Hematopoietic multipotent progenitor cell (in vitro differentiated cells): ENCODE results near the gene PTK6. TPM values are rescaled to one million over a fixed set of nuclear protein-coding genes. Genes with fewer than 3 reads are reported as not detected.
A peak's percentile ranks its signal among the peaks of the same experiment; 100 is the strongest.

Experiments
- DNase-seq, 3 donors: peaks; one replicate each; pipeline ENCODE4 v3.0.0-alpha.2; 2011 to 2015; ENCODE audit warnings: low read depth in 2 of 3, low spot score in 2 of 3
- total RNA-seq: library from RNA; depleted of rRNA; stranded (reverse); fragments of >200 nt; gene quantifications from one replicate; pipeline ENCODE4 v1.2.3, GENCODE V29; 2012

PTK6 gene
- total RNA-seq, 1 donor: under 0.01 TPM

DNA sequence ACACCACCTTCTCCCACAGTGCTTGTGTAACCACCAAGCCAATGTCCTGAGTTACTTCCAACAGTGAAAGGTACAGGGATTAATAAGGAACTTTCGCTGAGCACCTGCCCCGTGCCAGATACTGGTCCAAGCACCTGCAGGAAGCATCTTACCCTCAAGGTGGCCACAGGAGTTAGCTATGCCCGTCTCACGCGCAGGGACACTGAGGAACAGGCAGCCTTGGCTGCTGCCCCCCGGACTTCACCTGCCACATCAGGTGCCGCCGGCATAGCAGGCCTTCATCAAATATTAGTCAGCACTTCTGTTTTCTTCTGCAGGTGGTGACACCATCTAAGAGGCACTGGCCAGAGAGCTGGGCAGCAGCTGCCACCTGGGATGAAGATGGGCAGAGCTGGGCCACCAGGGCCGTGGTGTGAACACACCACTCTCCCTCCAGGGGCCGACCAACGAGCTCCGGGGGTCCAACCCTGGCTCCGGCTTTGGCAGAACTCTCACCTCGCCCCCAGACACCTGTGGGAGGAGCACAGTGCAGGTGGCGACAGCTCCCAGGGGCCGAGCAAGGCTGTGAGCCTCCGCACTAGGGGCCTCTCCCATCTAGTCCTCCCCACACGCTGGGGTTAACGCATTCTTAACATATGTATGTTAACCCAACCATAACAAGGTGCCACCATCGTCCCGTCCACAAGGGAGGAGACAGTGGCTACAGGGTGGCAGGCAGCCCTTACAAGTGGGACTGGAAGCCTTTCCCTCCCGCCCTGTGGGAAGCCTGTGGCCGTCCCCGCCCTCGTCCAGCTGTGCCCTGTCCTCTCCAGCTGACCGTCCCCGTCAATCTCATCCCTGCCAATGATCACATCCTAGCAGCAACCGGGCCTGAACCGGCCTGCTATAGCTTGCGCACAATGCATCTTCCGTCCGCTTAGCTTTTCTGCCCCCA is 19.5 kb downstream of the PTK6 start:
- DNase-seq: no peak

DNA sequence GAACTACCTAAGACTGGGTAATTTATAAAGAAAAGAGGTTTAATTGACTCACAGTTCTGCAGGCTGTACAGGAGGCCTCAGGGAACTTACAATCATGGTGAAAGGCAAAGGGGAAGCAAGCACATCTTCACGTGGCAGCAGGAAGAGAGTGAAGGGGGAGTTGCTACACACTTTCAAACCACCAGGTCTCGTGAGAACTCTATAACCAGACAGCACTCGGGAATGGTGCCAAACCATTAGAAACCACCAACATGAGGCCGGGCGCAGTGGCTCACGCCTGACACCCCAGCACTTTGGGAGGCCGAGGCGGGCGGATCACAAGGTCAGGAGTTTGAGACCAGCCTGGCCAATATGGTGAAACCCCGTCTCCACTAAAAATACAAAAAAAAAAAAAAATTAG is 22.7 kb downstream of the PTK6 start:
- peak in 1 of 3 donors; percentile 67 for DNase-seq

DNA sequence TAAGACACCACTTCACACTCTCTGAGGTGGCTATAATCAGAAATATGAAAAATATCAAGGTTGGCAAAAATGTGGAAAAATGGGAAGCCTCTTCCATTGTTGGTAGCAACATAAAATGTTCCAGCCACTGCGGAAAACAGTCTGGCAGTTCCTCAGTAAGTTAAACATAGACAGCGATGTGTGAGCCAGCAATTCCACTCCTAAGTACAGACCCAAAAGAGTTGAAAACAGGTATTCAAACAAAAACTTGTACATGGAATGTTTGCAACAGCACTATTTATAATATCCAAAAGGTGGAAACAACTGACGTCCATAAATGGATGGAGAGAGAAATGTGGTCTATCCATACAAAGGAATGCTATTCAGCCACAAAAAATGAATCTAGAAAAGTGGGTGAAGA is 24.0 kb downstream of the PTK6 start:
- DNase-seq: no peak

DNA sequence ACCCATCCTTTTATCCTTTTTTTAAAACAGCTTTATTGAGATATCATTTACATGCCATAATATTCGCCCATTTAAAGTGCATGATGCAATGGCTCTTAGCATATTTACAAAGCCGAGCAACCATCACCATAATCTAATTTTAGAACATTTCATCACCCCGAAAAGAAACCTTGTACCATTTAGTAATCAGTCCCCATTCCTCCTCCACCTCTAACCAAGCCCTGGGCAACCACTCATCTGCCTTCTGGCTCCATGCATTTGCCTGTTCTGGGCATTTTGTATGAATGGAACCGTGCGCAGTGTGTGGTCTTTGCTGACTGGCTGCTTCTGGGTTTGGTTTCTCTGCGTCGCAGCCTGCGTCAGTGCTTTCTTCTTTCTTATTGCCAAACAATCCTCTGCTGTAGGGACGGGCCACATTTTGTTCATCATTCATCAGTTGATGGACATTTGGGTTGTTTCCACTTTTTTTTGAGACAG is 28.1 kb downstream of the PTK6 start:
- no peak for DNase-seq

DNA sequence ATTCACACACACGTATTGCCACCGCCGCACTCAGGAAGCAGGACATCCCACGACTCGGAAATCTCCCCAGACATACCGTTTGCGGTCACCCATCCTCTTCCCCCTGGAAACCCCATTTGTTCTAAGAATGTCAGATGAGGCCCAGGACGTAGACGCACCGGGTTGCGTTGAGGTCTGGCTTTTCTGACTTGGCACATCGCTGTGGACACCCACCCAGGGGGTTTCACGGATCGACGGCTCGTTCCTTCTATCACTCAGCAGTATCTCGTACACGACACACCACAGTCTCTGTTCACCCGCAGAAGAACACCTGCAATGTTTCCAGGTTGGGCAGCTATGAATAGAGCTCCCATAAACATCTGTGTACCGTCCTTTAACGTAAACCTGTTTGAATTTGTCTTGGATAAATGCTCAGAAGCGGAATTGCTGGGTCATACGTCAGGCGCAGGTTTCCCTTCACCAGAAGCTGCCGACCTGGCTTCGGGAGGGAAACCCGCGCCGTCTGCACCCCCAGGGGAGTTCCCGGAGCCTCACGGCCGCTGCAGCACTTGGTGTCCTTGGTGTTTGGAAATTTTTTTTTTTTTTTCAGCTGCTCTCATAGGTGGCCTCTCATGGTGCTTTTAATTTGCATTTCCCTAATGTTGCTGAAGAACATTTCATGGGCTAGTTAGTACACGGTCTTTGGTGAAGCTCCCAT is 29.0 kb downstream of the PTK6 start:
- no peak for DNase-seq

DNA sequence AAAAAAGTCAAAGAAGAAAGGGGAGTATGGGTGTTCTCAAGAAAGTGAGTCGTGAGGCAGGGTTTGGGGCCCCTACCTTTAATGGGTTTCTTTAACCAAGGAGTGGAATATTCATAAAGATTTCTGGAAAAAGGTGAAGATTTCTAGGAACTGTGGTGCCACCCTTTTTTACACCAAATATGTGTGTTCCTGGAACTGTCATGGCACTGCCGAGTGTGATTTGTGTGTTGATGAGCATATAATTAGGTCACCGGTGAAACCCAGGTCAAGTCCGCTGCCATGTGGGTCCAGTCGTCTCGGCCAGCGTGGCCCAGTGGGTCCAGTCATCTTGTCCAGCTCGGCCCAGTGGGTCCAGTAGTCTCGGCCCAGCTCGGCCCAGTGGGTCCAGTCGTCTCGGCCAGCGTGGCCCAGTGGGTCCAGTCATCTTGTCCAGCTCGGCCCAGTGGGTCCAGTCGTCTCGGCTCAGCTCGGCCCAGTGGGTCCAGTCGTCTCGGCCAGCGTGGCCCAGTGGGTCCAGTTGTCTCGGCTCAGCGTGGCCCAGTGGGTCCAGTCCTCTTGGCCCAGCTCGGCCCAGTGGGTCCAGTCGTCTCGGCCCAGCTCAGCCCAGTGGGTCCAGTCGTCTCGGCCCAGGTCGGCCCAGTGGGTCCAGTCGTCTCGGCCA is 30.0 kb downstream of the PTK6 start:
- DNase-seq: no peak

DNA sequence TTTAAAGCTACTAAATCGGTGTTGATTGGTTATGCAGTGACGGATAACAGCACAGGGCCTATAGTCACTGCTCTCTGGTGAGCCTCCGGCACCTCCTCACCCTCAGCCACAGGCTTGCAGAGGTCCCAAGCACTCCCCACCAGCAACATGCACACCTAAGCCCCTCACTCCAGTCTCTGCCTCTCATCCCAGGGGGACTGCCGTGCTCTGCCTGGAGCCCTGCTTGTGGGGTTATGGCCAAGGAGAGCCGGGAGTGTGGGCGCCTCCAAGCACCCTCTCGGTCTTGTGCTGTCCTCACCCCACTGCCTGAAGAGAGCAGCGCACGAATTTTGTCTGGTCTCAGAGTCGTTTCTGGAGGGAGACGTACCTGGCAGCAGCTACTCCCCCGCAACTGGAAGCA is 31.5 kb downstream of the PTK6 start:
- no peak for DNase-seq

DNA sequence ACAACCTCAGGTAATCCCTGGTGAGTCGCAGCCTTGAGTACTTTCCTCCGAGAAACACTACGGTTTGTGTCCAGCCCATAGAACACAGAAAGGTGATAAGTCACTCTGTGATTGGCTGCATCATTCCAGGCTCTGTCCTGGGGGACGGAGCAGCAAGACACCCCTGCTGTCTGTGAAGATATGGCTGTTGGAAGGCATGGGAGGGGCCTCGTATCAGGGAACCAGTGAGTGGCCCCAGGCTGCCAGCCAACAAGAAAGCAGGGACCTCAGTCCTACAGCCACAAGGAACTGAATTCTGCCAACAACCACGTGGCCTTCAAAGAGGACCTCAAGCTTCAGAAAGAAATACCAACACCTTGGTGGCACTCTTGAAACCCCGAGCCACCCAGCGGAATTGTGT is 31.9 kb downstream of the PTK6 start:
- no peak for DNase-seq

DNA sequence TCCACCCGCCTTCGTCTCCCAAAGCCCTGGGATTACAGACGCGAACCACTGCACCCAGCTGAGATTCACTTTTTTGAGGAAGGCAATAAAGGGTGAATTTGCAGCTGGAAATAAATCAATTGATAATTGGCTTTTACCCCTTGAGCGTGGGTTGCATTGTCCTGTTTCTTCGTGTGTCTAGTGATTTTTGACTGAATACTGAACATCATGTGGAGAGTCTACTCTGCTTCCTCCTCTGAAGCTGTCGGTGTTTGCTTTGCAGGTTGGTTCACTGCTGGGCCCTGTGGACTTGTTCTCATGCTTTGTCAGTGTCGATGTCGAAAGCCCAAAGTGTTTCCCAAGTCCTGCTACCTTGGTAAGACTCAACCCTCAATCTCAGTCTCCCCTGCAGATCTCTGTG is 32.5 kb downstream of the PTK6 start:
- DNase-seq: no peak

DNA sequence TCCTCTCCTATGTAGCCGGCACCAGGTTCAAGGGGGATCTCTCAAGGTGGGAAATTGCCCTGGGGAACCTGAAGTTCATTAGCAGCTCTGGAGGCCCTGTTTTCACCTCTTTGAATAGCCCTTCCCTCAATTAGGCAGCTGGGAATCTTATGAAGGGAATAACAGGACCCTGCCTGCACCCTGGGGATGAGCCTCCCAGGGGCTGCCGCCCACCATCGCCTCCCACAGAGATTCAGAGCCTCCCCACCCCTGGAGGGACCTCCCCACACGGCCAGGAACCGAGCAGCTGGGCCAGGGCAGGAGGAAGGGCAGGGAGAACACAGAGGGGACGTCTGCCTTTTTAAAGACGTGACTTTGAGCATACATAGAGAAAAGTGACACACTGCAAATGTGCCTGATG is 33.7 kb downstream of the PTK6 start:
- DNase-seq: no peak

DNA sequence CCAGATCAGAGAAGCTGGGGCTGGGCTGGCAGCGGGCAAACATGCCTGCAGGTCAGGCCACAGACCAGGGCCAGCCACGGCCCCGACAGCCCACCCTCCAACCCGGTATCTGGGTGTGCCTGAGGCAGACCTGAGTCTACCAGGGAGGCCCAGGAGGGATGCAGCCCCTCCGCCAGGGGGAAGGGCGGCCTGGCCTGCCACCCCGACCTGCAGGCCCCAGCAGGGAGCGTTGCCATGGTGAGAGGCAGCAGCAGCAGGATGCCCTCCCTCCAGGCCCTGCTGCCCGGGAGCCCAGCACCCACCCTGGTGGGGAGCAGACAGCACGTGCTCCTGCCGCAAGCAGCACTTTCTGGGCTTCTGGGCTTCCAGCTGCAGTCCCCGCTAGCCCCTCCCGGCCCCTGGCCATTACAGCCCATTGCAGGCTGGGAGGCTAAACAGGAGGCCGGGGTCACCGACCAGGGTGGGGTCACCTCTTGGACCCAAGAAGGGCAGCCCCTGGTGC is 34.5 kb downstream of the PTK6 start:
- DNase-seq: no peak

DNA sequence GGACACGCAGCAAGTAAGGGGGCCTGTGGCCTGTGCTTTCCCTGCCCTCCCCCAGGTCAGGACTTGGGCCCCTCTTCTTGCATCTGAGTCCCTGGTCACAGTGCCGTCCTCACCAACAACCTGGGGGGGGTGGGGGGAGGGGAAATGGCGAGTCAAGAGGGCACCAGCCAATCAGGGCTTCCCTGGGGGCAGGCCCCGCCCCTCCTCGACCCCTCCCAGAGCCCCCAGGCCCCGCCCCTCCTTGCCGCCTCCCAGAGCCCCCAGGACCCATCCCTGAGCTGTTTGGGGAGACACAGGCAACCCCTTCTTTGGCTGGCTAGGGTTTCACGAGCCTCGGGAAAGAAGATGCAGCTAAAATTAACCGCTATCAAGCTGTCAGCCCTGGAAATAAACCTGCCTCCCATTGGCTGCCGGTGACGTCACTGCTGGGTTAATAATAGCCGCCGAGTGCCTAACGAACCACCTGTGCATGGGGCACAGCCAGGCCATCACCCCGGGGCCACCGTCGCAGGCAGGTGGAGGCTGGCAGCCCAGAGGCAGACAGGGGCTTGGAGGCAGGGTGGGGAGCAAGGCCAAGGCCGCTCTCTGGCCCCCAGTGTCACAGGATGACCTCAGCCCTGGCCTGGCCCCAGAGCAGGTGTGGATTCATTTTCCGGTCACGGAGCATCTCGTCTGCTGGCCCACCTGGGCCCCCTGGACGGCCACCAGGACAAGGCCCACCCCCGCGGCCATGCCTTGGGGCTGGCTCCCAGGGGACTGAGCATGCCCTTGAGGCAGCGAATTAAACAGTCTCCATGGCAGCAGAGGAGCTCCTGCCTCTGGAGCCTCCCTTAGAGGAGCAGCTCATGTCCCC is 35.1 kb downstream of the PTK6 start:
- no peak for DNase-seq

DNA sequence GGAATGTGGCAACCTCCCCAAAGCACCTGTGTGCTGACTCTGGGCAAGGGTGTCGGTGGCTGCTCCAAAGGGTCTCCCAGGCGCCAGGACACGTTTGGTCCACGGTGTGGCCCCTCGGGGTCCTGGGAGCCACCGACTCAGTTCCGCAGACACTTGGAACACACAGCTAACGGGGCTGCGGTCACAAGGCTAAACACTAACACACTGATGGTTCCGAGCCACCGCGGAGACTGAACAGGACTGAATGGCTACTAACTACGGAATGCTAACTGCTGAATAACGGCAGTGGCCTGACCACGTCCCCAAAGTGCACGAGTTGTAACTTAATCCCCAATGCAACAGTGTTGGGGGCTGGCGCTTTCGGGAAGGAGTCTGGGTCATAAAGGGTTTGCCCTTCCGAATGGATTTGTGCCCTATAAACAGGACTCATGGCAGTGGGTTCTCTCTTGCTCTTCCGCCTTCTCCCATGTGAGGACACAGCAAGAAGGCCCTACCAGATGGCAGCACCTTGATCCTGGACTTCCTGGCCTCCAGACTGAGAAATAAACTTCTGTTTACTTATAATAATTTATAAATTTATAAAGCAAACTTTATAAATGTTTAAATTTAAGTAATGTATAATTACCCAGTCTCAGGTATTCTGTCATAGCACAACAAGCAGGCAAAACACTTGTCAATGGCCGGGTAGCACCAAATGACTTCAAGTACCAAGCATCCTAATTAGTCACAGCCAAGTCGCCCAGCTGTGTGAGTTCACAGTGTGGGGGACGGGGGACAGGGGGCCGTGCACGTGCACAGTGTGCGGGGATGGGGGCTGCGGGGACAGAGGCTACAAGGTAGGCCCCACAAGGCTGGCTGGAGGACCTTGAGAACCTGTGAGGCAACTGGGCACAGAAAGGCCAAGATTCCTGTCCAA is 36.0 kb downstream of the PTK6 start:
- DNase-seq: no peak

DNA sequence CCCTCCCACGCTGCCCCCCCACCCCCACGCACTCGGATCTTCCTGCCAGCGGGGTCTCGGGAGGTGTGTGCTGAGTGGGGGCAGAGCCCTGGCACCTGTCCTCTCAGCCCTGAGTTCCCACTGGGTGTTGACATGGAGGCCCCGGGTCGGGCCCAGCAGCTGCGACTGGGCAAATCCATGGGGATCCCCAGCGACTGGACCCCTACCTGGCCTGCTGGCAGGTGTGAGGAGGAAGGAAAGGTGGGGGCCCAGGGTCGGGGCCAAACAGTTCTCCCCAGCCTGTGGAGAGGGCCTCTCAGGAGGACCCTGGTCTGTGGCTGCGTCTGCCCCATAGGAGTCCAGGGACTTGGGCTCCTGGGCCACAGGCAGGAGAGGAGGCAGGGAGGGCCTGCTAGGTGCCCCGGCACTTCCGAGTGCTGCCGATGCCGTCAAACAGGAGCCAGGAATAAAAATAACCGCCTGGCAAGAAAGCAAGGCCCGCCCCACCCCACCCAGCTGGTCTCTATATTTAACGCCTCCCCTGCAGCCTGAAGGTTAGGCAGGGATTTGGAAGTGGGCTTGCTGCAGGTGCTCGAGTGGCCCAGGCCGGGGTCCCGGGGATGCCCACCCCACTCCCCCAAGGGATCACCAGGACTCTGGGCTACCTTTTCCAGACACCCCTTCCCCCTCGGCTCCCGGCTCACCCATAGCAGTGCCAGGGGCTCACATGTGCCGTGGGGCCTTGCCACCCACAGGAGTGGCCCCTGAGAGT is 36.9 kb downstream of the PTK6 start:
- DNase-seq: no peak

DNA sequence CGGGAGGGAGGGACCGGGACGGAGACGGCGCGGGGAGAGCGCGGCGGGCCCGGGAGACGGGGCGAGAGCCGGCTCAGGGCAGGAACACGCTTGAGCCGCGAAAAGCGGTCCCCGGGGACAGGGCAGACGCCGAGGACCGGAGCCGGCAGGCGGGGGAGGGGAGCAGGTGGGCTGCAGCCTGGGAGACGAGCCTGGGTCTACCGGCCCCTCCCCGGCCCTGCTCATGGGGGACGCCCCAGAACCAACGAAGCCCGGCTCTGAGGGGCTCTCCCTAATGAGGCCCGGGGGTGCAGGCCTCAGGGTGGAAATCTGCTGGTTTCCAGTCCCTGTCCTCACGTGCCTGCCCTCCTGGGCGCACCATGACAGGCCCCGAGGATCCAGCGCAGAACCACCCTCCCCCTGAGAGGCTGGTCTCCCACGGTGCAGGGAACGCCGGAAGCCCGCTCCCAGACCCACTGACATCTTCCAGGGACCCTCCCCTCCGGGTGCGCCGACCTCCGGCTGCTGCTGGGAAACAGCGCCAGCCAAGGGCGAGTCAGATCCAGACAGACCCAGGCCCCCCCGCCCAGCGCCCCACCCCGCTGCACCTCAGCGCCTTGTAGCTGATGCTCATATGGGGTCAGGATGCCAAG is 37.7 kb downstream of the PTK6 start:
- DNase-seq: no peak

DNA sequence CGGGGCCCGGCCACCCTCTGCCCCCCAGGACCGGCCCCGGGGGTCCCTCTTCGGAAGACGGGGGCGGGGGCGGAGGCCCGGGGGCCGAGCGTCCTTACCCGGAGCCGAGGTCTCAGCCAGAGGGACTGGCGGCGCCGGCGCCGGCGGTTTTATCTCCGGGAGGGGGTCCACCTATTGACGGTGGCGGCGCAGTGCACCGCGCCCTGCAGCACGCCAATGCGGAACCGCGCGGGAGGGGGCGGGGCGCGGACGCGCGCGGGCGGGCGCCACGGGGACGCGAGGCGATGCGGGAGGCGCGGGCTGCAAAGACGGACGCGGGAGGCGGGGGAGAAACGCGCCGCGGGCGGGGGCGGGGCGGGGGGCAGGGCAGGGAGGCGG is 38.2 kb downstream of the PTK6 start, which contains the start of gene EEF1A2:
EEF1A2 (minus strand) TSS at position 124 of the 378 bp plus-strand sequence. CDS start 1,320 bp downstream, outside the sequence.
- DNase-seq: peak; percentile 40 to 71 (median 47)

DNA sequence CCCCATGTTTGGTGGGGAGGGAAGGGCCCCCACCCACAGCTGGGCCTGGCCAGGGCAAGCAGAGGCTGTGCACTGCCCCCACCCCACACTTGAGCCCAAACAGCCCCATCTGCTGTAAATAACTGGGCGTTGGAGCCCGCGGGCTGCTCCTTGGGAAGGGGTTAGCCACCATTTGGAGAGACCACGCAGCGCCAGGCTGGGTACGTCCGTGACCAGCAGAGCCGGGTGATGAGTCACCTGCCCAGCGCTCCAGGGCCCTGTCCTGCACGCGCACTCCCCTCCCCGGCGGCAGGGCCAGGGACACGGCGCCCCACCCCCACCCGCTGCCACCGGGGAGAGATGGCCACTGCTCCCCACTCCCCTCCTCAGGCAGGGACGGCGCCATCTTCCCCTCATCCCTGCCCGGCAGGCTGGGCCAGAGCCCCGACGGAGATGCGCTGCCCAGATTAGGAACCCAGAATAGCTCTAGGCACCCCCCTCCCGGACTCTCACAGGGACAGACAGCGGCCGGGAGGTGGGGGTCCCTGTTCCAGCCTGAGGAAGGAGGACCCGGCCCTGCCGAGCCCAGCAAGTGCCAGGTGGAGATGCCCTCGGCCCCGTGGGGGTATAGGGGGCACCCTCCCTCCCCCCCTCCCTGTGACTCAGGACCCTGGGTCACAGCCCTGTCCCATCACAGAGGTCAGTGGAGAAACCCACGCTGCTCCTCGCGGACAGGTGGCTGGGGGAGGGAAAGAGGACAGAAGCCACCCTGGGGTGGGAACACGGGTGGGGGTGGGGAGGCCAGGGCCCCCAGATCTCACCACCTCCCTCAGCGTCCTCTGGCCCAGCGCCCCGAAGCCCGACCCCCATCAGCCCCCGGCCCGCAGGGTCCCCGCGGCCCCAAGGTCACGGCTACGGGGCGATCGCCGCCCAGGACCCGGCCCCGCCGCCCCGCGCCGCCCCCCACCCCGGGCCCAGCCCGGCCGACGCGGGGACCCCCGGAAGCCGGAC is 38.9 kb downstream of the PTK6 start:
- DNase-seq: peak in 1 of 3 donors; percentile 21
